Femur (tissue), 1 donor: Measurements from ENCODE around the gene MANSC4.
A peak's percentile ranks its signal among the peaks of the same experiment; 100 is the strongest.

Experiments
- DNase-seq: peaks from one replicate; pipeline ENCODE4 v3.0.0-alpha.2; 2017

MANSC4 gene

GRCh38 chr12:27779920-27780611 is at the start of gene MANSC4, which contains the start of gene KLHL42:
TSS of gene MANSC4 (minus strand) at chr12:27780236. CDS start at chr12:27771276, 8,960 bp downstream.
TSS of gene KLHL42 (plus strand) at chr12:27780233. CDS start at chr12:27780331, 98 bp downstream.
- peak; percentile 85 for DNase-seq

DNA sequence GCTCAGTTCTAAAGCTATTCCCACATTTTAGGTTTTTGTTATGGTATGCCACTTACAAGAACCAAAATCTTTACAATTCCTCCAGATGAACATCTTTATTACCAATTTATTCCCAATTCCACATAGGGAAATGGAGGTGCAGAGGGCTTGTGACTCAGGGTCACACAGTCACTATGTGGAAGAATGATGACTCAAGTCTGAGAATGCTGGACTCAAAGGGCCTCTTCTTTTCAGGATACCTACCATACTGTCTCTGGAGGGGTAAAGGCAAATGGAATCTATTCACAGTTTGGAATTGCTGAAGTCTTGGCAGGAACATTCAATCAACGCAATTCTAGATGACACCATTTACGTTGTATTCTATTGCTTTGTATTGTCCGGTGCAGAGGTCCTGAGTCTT is 48.2 kb upstream of the MANSC4 start:
- no peak for DNase-seq

DNA sequence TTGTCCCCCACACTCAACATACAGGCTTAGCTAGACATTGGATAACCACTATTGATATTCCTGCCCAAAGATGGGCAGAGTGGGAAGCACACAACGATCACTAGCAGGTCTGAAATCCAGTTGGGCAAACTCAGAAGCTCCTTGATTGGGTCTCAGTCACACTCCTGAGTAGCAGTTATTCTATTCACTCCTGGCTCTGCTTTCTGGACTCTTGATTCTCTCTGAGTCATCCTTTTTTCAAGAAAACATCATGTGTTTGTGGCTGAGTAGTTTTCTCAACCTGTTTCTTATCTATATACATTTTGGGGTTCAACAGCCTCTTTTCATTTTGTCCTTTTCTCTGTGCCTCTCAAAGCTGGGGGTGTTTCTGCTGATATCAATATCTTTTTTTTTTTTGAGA is 46.0 kb upstream of the MANSC4 start:
- DNase-seq: no peak

- DNase-seq: no peak
Measured at GRCh38 chr12:27824126-27824842, 44.2 kb upstream of the MANSC4 start.

- no peak for DNase-seq
Measured at GRCh38 chr12:27823038-27823437, 43.0 kb upstream of the MANSC4 start.

GRCh38 chr12:27822076-27822712 is 42.2 kb upstream of the MANSC4 start:
- DNase-seq: no peak

DNA sequence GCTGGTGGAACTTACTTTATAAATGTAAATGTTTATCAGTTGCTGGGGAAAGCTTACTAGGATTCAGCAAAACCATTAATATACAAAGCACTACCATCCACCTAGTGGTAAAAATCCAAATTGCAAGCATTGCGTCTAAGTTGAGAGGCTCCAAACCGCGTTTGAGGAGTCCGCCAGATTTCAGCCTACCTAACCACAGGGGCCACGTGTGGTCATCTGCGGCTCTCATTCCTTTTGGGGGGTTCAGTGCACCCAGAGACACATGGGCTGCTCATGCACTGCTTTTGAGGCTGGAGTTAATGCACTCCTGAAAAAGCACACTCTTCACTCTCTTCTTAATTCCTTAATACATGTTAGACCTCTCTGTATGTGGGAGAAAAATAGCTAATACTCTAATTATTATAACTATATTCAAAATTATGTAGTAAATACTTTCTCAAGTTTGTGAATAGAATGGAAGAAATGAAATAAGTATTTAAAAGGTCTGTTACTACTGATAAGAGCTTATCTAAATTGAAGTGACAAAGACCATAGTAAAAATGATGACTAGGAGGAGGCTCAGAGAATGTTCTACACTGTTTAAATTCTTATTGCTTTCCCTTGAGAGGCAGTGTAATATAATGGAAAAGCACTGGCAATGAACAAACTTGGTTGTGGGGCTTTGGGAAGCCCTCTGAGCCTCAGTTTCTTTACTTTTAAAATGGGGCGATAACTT is 41.4 kb upstream of the MANSC4 start:
- DNase-seq: peak; percentile 26

- DNase-seq: no peak
Measured at GRCh38 chr12:27820564-27820963, 40.5 kb upstream of the MANSC4 start.

GRCh38 chr12:27818401-27818918 is 38.4 kb upstream of the MANSC4 start:
- DNase-seq: peak; percentile 23

DNA sequence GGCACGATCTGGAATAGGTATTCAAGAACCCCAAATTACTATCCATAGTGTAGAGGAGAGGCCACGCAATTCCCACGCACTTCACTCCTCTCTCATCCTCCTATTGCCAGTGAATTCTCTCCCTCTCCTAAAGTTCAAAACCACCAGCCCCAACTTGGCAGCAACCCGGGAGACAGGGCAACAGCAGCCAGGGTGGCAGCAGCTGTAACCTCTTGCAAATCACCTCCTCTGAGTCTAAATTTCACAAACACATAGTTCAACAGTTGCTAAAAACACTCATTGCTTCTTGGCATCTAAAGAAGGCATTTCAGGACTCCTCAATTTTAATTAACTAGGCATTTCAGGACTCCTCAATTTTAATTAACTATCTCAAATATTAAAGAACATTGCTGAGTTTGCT is 37.7 kb upstream of the MANSC4 start:
- DNase-seq: peak; percentile 23

GRCh38 chr12:27814851-27815591 is 35.0 kb upstream of the MANSC4 start:
- no peak for DNase-seq

GRCh38 chr12:27814411-27814810 is 34.4 kb upstream of the MANSC4 start:
- no peak for DNase-seq

- DNase-seq: no peak
Measured at GRCh38 chr12:27812502-27812901, 32.5 kb upstream of the MANSC4 start.

- no peak for DNase-seq
Measured at GRCh38 chr12:27810756-27811155, 30.7 kb upstream of the MANSC4 start.

DNA sequence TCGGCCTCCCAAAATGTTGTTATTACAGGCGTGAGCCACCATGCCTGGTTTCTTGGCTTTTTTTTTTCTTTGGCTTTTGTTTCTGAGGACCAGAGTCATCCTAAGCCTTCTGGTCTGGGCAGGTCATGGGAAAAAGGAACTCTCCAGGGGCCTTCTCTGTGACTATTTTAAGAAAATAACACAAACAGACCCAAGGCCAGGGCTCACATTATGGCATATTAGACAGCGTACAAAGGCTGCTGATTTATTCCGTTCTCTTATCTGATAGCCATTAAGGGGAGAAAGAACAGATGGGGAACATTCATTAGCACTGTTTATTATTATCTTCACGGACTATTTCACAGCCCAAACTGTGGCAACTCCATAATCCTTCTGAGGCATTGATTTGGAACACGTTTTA is 28.8 kb upstream of the MANSC4 start:
- no peak for DNase-seq

DNA sequence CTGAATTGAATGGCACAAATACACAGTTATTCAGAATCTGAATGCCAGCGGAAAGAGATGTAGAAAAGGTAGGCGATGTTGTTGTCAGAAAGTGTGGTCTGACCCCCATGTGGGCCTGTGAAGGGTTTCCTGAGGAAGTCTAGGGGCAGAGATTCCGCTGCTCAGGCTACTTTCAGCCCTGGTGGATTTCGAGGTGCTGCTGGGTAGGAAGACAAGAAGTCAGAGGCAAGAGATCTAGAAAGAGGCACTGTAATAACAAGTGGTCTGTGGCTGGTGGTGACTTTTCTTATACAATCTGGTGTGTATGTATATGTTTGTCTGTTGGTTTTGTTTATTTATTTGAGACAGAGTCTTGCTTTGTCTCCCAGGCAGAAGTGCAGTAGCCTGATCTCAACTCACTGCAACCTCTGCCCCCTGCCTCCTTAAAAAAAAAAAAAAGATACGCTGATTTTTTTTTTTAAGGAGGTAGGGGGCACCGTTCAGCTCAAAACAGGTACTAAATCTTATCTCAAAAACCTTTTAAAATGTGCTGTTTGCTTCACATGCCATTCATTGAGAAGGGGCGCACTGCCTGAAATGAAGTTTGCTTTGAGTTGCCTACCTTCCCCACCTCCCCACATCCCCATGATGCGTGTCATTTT is 27.1 kb upstream of the MANSC4 start:
- DNase-seq: no peak

DNA sequence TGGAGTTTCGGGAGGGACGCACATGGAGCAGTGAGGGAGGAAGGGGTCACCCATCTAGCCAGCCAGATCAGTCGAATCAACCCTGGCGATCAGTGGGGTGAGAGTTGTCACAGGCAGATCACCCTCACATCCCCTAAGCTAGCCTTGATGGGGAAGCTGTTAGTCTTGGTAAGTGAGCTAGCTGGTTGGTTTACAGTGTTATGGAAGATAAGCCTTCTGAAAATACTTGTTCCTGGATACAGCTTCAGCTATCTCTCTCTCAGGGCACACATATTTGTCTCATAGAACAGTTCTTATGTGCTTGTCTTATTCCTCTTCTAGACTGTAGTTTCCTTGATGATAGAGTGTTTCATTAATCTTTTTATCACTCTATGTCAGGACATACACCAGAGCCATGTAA is 26.2 kb upstream of the MANSC4 start:
- DNase-seq: no peak

DNA sequence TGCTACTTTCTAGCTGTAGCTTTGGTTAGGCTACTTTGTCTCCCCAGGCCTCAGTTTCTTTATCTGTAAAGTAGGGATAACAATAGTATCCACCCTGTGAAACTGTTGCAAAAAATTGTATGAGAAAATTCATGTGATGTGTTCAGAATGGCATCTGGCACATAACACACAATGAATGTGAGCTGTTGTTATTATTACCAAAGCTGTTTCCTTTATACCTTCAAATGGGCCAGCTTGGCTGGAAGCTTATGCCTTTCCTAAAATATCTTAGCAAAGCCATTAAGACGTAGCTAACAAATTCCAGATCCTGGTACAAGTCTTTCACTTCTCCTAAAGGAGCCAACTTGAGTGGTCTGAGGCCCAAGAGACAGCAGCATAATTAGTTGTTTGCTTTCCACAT is 25.2 kb upstream of the MANSC4 start:
- no peak for DNase-seq

DNA sequence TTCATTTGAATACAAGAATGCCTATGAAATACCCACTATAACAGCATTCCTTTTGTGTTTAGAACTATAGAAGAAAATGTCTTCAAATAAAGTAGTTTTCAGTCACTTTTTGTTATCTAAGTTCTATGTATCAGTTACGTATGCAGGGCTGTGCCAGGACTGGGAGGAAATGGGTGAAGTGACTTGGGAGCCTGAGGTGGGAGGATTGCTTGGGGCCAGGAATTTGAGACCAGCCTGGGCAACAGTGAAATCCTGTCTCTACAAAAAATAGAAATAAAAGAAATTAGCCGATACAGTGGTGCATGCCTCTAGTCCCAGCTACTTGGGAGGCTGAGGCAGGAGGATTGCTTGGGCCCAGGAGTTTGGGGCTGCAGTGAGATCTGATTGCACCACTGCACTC is 22.9 kb upstream of the MANSC4 start:
- no peak for DNase-seq

- no peak for DNase-seq
Measured at GRCh38 chr12:27802511-27802910, 22.5 kb upstream of the MANSC4 start.

- no peak for DNase-seq
Measured at GRCh38 chr12:27801630-27802029, 21.6 kb upstream of the MANSC4 start.

DNA sequence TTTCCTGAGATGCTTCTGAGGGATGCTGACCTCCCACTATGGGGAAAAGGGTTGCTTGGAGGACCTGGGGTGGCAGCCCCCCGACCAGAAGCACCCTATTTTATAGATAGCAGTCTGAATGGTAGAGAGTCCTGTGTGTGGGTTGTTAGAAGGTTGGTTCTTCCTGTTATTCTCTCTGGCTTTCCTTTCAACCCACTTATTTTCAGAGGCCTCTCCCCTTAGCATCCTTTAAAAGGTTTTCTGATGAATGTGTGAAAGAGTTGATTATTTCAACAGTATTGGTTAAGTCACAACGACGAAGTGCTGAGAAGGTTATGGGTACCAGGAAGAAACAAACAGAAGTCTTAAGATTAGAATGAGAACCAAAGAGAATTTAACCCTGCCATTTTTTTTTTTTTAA is 20.8 kb upstream of the MANSC4 start:
- DNase-seq: no peak
